KMS-11 (cell line): ENCODE data around the gene S100A5.

Experiments used
- H2AFZ ChIP-seq: fragments of 200-600 bp; sonication (generic); 2 replicates; pipeline ENCODE4 v1.6.1; 2016; ENCODE audit warnings: antibody characterized with exemption, mixed run types, low read depth
- H3K27ac ChIP-seq: fragments of 200-600 bp; sonication (generic); 2 replicates; pipeline ENCODE4 v1.6.1; 2016; ENCODE audit warnings: mild to moderate bottlenecking, mixed run types
- H3K27me3 ChIP-seq: fragments of 200-600 bp; sonication (generic); 2 replicates; pipeline ENCODE4 v1.6.1; 2017; ENCODE audit warnings: mild to moderate bottlenecking, low read depth, mixed run types, moderate library complexity; ENCODE audit not compliant: insufficient read depth
- H3K36me3 ChIP-seq: fragments of 200-600 bp; sonication (generic); 2 replicates; pipeline ENCODE4 v1.6.1; 2017; ENCODE audit warnings: mild to moderate bottlenecking, mixed run types; ENCODE audit not compliant: insufficient read depth
- H3K4me1 ChIP-seq: fragments of 200-600 bp; sonication (generic); 2 replicates; pipeline ENCODE4 v1.6.1; 2016; ENCODE audit warnings: mild to moderate bottlenecking, low read depth, mixed run types; ENCODE audit not compliant: poor library complexity, severe bottlenecking
- H3K4me2 ChIP-seq: fragments of 200-600 bp; sonication (generic); 2 replicates; pipeline ENCODE4 v1.7.0; 2016; ENCODE audit warnings: mild to moderate bottlenecking, mixed run types
- H3K4me3 ChIP-seq: fragments of 200-600 bp; sonication (generic); IDR thresholded peaks from 2 replicates; pipeline ENCODE4 v1.6.1; 2017; ENCODE audit warnings: low read depth, low read length, mixed read lengths; ENCODE audit not compliant: insufficient read depth
- H3K79me2 ChIP-seq: fragments of 200-600 bp; sonication (generic); 2 replicates; pipeline ENCODE4 v1.6.1; 2016; ENCODE audit warnings: low read depth, mixed run types; ENCODE audit not compliant: insufficient read depth
- H3K9ac ChIP-seq: fragments of 200-600 bp; sonication (generic); 2 replicates; pipeline ENCODE4 v1.6.1; 2016; ENCODE audit warnings: mild to moderate bottlenecking, mixed run types
- H4K20me1 ChIP-seq: fragments of 200-600 bp; sonication (generic); 2 replicates; pipeline ENCODE4 v1.6.1; 2016; ENCODE audit warnings: mild to moderate bottlenecking, mixed run types; ENCODE audit not compliant: insufficient read depth
- CTCF ChIP-seq: fragments of 200-600 bp; sonication (generic); conservative IDR thresholded peaks from 2 replicates; pipeline ENCODE4 v1.6.1; 2017; ENCODE audit warnings: low read depth, mild to moderate bottlenecking, antibody characterized with exemption, low read length, moderate library complexity, mixed read lengths

The S100A5 gene

GRCh38 chr1:153487707-153488106, 53.0 kb downstream of the S100A5 start:
- Histone ChIP-seq H3K4me2 (no peak overlapping the region), H3K79me2 (no peaks in the 10 kb centered on the region), H4K20me1 (no peaks in the 10 kb centered on the region), H3K9ac (no peak overlapping the region), H3K27ac (no peak overlapping the region), H3K4me3 (no peak overlapping the region), H3K27me3 (no peaks in the 10 kb centered on the region), H2AFZ (no peak overlapping the region), H3K36me3 (no peaks in the 10 kb centered on the region), H3K4me1 (no peaks in the 10 kb centered on the region)
- no peak for TF ChIP-seq CTCF
